GM19043 (cell line): ENCODE data around the gene MIEN1.
"Not testable (repeated sequence)": the region's sequence is repeated elsewhere in the genome, so short reads cannot be mapped to it uniquely, and the experiment has no call there.

Source experiments
- ATAC-seq: cut with Tn5 transposase; IDR thresholded peaks from one replicate; pipeline ENCODE4 v1.9.1; 2021; ENCODE audit warnings: low read depth; ENCODE audit not compliant: unreplicated experiment

Gene MIEN1

DNA sequence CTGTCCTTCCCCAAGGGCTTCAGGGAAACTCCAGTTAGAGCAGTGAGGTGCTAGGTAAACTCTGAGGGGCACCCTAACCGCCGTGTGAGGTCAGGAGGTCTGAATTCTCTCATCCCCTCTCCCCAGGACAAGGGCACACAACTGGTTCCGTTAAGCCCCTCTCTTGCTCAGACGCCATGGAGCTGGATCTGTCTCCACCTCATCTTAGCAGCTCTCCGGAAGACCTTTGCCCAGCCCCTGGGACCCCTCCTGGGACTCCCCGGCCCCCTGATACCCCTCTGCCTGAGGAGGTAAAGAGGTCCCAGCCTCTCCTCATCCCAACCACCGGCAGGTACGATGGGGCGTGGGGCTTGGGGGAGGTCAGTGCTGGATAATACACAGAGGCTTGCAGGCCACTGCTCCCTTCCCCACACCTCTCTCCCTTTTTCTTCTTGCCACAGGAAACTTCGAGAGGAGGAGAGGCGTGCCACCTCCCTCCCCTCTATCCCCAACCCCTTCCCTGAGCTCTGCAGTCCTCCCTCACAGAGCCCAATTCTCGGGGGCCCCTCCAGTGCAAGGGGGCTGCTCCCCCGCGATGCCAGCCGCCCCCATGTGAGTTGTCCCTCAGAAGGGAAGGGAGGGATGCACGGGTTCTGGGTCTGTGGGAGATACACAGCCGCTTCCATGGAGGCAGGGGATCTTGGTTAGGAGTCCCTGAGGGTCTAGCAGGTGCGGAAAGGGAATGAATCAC, 12.0 kb upstream of the MIEN1 start:
- ATAC-seq: no peak

DNA sequence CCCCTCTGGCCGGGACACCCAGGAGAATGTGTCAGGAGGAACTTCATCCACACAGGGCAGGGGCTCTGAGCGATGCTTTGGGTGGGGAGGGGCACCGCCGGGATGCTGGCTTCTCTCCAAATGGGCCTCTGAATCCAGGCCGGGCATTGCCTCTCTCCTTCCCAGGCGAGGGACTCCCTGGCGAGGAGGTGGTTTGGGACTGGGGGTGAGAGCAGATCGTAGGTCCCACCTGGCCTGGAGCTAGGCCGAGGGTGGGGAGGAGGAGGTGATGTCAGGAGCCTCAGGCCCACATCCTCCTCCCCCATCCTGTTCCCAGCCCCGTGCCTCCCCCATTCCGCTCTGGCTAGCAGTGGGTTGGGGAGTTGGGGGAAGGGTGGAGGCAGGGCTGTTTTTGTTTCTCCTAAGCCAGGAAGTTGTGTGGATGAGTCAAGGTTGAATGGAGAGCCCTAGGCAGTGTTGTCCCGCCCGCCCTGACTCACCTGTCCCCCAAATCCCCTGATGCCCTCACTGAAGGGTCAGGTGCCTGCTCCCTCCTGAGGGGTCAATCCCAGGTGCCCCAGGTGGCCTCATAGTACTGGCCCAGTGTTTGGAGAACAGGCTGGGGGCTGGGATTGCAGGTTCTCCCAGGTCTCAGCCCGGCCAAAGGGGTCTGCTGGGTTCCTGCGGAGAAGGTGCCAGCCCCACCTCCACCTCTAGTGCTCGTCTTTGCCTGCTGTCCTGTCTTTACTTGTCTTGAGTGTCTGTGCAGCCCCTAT, 10.2 kb upstream of the MIEN1 start:
- ATAC-seq: no peak

DNA sequence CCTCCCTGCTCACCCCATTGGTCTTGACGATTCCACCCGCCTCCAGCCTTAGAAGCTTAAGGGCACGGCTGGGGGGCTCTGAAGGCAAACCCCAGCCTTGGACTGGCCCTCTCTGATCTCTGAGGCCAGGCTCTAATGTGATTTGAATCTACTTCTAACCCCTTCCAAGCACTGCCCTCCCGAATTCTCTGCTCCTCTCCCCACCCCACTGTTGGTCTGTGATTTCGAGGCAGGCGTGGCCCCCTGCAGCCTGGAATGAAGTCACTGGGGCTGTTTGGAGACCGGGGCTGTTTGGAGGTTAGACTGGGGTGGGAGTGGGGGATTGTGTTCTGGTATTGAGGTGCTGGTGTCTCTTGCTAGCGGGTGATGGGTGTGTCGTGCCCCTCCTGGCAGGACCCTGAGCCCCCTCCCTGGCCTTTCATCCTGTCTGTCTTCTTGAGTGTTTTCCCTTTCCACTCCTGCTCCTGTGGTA, 9.6 kb upstream of the MIEN1 start:
- ATAC-seq: no peak

DNA sequence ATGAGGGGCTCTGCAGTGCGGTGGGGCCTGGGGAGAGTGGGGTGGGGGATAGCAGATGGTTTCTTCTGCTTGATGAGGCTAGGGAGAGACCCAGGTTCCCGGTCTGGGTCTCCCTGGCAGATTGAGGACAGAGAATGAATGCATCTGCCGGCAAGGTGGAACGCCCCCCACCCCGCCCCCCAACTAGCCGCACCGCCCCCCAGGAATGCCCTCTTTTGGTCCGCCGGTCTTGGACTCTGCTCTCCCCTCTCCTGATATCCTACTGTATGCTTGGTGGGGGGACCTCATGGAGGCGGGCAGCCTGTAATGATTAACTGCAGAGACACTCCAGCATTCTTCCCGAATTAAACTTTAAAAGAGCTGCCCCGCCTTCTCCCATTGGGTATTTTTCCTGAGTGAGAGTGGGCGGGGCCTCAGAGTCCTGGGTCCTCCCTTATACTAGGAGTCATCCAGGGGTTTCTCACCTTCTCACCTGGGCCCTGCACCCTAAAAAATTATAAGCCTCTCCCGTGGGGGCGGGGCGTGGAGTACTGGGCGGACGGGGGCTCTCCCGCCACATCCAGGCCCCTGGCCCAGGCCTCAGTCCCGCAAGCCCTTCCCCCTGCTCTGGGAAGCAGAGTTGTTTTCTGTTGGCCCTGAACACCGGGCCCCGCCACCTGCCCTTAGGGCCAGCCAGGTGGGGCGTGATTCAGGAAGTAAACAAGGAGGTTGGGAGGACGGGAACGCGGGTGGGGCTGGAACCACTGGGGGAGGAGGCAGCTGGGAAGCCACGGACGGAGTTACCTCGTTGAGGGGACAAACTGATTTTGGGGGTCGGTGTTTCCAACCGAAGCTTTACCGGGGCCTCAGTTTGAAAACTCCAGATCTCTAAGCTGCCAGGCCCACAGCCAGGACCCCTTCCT, 8.9 kb upstream of the MIEN1 start:
- no peak for ATAC-seq

DNA sequence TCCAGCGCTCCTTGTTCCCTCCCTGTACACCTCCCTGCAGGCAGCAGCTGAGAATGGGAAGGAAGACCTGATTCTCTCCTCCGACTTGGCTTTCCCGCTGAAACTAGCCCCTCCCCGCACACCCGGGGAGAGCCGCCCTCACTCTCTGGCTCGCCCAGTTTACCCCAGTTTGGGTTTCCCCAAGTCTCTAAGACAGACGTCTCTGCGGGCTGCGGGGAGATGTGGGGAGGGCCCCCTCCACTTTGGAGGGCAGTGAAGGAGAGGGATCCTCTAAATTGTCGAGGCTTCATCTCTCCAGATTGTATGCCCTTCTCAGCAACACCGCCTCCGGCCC, 8.2 kb upstream of the MIEN1 start:
- no peak for ATAC-seq

DNA sequence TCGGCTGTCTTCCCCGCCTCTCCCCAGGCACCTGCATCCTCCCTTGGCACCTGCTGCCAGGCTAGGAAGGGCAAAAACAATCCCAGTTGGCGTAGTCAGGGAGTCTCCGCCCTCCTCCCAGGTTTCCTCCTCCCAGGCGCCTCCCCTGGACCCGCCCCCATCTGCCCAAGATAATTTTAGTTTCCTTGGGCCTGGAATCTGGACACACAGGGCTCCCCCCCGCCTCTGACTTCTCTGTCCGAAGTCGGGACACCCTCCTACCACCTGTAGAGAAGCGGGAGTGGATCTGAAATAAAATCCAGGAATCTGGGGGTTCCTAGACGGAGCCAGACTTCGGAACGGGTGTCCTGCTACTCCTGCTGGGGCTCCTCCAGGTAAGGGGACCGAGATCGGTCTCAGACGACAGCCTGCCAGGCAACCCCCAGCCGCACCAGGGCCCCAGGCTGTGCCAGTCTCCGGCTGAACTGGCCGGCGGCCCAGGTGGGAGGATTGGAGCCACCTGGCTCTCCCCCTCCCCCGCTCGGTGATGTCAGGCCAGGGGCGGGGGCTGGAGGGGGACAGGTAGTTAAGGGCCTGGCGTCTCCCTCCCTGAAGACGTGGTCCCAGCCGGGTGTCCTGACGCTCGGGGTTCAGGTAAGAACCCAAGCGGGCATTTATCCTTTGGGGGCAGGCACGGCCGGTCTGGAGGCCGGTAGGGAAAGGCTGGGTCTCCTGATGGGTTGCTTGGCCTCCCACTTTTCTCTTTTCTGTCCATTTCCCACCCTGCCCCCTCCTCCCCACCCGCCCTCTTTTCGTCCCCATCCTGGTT, 7.6 kb upstream of the MIEN1 start, which contains the start of gene GRB7:
Gene GRB7 (plus strand): TSS at position 179 of the 808 bp plus-strand sequence. CDS start 4,364 bp downstream, outside the sequence.
- no peak for ATAC-seq

DNA sequence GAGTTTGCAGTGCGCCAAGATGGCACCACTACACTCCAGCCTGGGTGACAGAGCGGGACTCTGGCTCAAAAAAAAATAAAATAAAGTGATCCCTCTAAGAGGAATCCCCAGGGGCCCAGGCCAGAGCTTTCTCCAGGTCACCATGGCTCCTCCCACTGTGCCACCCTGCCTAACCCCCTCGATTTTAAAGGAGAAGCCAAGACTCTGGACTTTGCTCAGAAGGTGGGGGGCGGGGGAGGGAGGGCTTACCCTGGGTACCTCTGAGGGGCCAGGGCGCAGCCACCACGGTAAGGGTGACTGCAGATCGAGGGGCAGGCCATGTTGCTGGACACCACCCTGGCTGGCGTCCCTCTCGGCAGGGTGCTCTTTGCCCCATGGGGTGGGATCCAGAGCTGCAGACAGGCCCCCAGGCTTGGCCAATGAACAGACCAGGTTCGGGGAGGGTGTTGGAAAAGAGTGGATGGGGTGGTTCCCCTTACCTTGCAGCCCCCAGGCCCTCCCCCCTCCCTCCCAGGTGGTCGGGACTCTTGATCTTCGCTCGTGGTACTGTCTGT, 7.0 kb upstream of the MIEN1 start:
- no peak for ATAC-seq

DNA sequence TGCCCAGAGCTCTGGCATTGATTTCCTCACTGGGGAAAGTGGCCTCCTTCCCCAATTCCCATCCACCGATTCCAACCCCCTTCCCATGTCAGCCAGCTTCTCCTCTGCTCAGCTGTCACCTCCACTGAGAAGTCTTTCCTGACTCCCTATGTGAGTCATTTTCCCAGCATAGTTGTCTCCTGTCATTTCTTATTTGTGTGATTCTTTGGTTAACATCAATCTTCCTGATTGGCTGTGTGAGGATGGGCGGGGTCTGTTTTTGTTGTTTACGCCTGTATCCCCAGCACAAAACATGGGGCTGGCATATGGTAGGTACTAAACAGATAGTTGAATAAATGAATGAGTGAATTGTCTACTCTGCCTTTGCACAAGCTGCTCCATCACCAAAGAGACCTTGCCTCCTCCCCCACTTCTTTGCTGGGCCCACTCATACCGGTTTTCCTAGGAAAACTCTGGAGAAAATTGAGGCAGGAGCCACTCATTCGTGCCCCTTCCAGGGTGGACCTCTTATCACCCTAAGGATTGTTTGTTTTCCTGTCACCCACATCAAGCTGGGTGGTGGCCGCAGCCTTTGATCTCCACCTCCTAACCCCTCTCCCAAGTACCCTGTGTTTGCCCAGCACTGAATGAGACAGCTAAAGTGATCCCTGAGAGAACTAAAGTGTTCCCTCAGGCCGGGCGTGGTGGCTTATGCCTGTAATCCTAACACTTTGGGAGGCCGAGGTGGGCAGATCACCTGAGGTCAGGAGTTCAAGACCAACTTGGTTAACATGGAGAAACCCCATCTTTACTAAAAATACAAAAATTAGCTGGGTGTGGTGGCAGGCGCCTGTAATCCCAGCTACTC, 6.2 kb upstream of the MIEN1 start:
- no peak for ATAC-seq

DNA sequence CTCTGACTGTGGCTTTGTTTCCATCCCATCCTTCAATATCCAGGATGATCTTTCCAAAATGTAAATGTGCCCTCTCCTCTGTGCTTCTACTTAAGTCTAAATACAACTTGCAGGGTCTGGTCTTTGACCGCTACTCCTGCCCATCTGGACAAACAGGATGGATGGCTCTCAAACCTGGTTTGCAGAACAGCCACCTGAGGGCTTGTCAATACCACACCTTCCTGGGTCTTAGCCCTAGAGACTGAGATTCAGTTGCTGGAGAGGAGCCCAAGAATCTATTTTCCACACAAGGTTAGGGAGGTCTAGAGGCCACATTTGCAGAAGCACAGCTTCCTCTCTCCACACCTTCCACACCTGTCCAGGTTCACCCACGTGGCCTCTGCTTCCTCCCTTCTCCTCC, 5.5 kb upstream of the MIEN1 start:
- no peak for ATAC-seq

DNA sequence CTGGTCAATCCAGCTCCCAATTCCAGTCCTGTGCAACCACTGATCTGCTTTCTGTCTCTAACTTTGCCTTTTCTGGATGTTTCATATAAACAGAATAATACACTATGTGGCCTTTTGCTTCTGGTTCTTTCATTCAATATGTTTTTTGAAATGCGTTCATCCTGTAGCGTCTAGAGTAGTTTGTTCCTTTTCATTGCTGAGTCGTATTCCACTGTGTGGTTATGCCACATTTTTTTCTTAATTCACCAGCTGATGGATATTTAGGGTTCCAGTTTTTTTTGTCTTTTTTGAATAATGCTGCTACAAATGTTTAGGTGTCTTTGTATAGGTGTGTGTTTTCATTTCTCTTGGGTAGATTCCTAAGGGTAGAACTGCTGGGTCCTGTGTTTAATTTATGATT, 2.3 kb upstream of the MIEN1 start:
- ATAC-seq: no peak

DNA sequence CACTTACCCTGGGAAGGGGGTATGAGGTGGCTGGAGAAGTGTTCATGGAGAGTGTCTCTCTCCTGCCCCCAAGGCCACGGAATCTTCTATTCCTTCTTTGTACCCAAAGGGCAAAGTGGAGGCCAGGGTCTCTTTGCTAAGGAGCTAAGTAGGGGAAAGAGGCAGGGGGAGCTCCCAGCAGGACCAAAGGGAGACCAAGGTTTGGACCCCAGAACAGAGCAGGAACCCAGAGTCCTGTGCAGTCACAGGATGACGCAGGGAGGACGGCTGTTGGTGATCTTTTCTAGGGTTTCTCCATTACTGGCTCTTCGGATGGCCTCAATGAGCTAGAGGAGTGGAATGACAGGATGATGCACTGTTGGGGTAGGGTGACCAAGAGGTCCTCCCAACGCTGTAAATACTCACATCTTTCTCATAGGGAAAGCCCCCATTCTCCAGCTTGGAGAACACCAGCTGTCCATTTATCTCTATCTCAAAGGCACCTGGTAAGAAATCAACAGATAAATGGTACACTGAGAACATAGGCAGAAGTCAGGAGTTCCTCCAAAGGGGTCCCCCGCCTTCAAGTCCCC, 966 bp downstream of the MIEN1 start:
- no peak for ATAC-seq

DNA sequence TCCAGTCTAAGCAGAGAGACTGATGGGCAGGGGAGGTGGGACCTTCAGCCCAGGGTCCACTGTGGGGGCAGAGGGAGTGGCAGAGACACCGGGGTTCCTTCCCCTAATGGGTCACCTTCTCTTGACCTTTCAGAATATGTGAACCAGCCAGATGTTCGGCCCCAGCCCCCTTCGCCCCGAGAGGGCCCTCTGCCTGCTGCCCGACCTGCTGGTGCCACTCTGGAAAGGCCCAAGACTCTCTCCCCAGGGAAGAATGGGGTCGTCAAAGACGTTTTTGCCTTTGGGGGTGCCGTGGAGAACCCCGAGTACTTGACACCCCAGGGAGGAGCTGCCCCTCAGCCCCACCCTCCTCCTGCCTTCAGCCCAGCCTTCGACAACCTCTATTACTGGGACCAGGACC, 2.8 kb downstream of the MIEN1 start:
- ATAC-seq: no peak

DNA sequence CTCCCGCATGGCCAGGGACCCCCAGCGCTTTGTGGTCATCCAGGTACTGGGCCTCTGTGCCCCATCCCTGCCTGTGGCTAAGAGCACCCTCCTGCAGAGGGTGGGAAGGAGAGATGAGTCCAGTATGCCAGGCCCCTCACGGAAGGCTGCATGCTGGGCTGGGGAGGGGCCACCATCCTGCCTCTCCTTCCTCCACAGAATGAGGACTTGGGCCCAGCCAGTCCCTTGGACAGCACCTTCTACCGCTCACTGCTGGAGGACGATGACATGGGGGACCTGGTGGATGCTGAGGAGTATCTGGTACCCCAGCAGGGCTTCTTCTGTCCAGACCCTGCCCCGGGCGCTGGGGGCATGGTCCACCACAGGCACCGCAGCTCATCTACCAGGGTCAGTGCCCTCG, 3.7 kb downstream of the MIEN1 start:
- ATAC-seq: no peak

DNA sequence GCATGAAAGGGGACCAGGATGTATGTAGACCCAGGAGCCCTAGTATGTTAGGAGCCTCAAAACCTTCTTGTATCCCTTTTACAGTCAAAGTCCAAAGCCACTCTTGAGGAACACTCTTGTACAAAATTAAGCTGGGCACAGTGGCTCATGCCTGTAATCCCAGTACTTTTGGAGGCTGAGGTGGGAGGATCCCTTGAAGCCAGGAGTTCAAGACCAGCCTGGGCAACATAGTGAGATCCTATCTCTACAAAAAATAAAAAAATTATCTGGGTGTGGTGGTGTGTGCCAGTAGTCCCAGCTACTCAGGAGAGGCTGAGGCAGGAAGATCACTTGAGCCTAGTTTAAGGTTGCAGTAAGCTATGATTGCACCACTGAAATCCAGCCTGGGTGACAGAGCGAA, 4.4 kb downstream of the MIEN1 start:
- not testable (repeated sequence) for ATAC-seq

DNA sequence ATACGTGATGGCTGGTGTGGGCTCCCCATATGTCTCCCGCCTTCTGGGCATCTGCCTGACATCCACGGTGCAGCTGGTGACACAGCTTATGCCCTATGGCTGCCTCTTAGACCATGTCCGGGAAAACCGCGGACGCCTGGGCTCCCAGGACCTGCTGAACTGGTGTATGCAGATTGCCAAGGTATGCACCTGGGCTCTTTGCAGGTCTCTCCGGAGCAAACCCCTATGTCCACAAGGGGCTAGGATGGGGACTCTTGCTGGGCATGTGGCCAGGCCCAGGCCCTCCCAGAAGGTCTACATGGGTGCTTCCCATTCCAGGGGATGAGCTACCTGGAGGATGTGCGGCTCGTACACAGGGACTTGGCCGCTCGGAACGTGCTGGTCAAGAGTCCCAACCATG, 5.6 kb downstream of the MIEN1 start:
- ATAC-seq: no peak

DNA sequence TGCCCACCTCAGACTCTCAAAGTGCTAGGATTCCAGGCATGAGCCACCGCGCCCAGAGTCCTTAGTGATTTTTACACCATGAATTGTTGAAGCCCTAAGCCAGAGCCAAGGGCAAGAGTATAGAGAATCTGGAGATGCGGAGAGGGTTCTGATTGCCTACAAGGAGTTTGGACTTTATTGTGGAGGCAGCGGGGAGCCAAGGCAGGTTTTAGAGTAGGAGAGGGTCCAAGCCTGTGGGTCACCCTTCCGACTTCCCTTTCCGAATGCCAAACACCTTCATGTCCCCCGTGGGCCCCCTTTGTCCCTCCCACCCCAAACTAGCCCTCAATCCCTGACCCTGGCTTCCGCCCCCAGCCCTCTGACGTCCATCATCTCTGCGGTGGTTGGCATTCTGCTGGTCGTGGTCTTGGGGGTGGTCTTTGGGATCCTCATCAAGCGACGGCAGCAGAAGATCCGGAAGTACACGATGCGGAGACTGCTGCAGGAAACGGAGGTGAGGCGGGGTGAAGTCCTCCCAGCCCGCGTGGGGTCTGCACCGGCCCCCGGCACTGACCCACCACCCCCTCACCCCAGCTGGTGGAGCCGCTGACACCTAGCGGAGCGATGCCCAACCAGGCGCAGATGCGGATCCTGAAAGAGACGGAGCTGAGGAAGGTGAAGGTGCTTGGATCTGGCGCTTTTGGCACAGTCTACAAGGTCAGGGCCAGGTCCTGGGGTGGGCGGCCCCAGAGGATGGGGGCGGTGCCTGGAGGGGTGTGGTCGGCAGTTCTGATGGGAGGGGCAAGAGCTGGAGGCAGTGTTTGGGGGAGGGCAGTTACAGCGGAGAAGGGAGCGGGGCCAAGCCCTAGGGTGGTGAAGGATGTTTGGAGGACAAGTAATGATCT, 7.1 kb downstream of the MIEN1 start:
- no peak for ATAC-seq

DNA sequence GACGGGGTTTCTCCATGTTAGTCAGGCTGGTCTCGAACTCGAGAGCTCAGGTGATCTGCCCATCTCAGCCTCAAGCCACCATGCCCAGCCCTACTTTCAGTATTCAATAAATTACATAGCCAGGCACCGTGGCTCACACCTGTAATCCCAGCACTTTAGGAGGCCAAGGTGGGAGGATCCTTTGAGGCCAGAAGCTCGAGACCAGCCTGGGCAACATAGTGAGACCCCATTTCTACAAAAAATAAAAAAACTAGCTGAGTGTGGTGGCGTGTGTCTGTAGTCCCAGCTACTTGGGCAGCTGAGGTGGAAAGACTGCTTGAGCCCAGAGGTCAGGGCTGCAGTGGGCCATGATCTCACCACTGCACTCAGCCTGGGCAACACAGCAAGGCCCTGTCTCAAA, 8.2 kb downstream of the MIEN1 start:
- no peak for ATAC-seq
